Upper lobe of left lung (tissue), 6 donors: ENCODE data around the gene PDLIM5. TPM values are rescaled to one million over a fixed set of nuclear protein-coding genes. Genes with fewer than 3 reads are reported as not detected.

Experiments
- ATAC-seq, 2 donors: fragments of 200-7000 bp; cut with Tn5 transposase; one replicate each; pipeline ENCODE4 v1.9.1; 2022; ENCODE audit warnings: mild to moderate bottlenecking in 2 of 2, moderate library complexity in 2 of 2; ENCODE audit not compliant: low FRiP score in 2 of 2
- DNase-seq, 2 donors: peaks; one replicate each; pipeline ENCODE4 v3.0.0-alpha.2; 2019 to 2020
- H3K27ac ChIP-seq, 4 donors: fragments of 200-600 bp; sonication (generic); one replicate each; pipeline ENCODE4 v1.5.1; 2016 to 2019
- H3K27me3 ChIP-seq, 4 donors: fragments of 200-600 bp; sonication (generic); one replicate each; pipeline ENCODE4 v1.5.1; 2017 to 2019
- H3K36me3 ChIP-seq, 4 donors: fragments of 200-600 bp; sonication (generic); one replicate each; pipeline ENCODE4 v1.5.1; 2016 to 2019
- H3K4me1 ChIP-seq, 4 donors: fragments of 200-600 bp; sonication (generic); one replicate each; pipeline ENCODE4 v1.5.1; 2018 to 2019
- H3K4me3 ChIP-seq, 4 donors: fragments of 200-600 bp; sonication (generic); one replicate each; pipeline ENCODE4 v1.5.1; 2017 to 2019; ENCODE audit warnings: mild to moderate bottlenecking in 2 of 4, moderate library complexity in 1 of 4
- H3K9me3 ChIP-seq, 4 donors: fragments of 200-600 bp; sonication (generic); one replicate each; pipeline ENCODE4 v1.5.1; 2018 to 2019
- EP300 ChIP-seq, 4 donors: sonication (generic); formaldehyde crosslinking; IDR thresholded peaks; one replicate each; pipeline ENCODE4 v1.5.1; 2017; ENCODE audit warnings: antibody characterized with exemption in 4 of 4, control low read depth in 2 of 4
- POLR2A ChIP-seq, 4 donors: fragments of 450-650 bp; IDR thresholded peaks; one replicate each; pipeline ENCODE4 v1.5.1; 2016 to 2017; ENCODE audit warnings: antibody characterized with exemption in 4 of 4, mild to moderate bottlenecking in 2 of 4
- POLR2AphosphoS5 ChIP-seq, 2 donors: sonication (generic); formaldehyde crosslinking; IDR thresholded peaks; one replicate each; pipeline ENCODE4 v1.5.1; 2017; ENCODE audit warnings: antibody characterized with exemption in 2 of 2
- WGBS, 2 donors: methylation state at CpG; one replicate each; pipeline ENCODE4 v1.1.5; 2017 to 2018; 5-methylcytosine and 5-hydroxymethylcytosine counted together
- total RNA-seq, 6 donors: library from RNA; depleted of rRNA in 4 of 6; stranded (reverse); fragments of >200 nt in 4 of 6; gene quantifications; one replicate each; pipeline versions ENCODE4 v1.1.0 to v1.2.1, GENCODE V29; 2016 to 2021
- TF ChIP-seq, protein P1 (sequence below), 6 experiments: fragments of 450-650 bp in 4 of 6; fragments of 200-600 bp in 2 of 6; sonication (generic) in 2 of 6; IDR thresholded peaks; one replicate each; pipeline ENCODE4 v1.5.1; 2016 to 2019; ENCODE audit warnings: antibody characterized with exemption in 6 of 6
- donor health status: DM: no; HTN: no; CAD: no; lungs with moderate emphysema.
- donor health status: DM: no; HTN: yes; CAD: no; lungs with severe emphysema.

Gene PDLIM5
- total RNA-seq, 6 donors from 2014 or later = 24.1 to 105 (median 73.0) TPM

DNA sequence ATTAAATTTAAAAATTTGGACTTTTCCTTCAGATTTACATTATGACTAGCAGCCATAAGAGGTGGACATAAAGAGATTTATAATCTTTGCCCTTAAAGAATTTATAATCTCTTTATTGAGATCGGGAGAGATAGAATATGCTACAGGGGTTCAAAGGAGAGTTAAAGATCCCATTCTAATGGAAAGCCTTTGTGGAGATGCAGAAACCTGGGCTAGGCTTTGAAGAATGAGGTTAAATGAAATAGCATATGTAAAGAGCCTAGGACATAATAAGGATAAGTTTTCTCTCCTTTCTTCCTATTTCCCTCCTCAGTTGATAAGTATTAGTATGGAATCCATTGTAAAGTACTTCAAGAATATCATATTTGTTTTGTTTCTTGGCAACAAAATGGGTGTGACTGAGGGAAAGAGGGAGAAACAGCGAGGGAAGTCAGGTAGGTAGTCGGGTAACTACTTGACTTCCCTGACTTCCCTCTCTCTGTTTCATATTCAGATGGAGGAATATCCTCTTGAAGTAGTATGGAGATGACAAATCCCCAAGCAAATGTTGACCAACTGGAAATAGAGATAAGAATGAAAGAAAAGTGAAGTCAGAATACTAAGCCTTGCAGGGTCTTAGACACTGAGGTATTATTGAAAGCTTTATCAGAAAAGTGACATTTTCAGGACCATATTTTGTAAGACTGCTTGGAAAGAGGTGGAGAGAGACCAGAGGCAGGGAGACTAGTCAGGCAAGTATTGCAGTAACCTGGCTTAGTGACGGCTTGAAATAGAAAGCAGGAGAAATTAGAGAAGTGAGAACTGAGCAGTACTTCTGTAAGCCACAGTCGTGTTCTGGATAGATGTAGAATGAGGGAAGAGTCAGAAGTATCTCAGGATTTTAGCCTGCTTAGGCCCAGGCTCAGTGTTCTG is 82.9 kb downstream of the PDLIM5 start:
- H3K9me3 ChIP-seq = no peaks in the 10 kb centered on the region
- no peak overlapping the region for H3K4me3 ChIP-seq
- peaks cover 23 to 52% (median 43%) of the 10 kb centered on the region in 4 donors for H3K4me1 ChIP-seq
- DNase-seq (no peak), ATAC-seq (peak; percentile 67 to 73)
- H3K27me3 ChIP-seq = no peaks in the 10 kb centered on the region
- TF ChIP-seq POLR2A (IDR thresholded peaks at IDR 0.05) (no peak), EP300 (IDR thresholded peaks at IDR 0.05) (no peak), POLR2AphosphoS5 (IDR thresholded peaks at IDR 0.05) (no peak)
- TF ChIP-seq, protein P1, sequence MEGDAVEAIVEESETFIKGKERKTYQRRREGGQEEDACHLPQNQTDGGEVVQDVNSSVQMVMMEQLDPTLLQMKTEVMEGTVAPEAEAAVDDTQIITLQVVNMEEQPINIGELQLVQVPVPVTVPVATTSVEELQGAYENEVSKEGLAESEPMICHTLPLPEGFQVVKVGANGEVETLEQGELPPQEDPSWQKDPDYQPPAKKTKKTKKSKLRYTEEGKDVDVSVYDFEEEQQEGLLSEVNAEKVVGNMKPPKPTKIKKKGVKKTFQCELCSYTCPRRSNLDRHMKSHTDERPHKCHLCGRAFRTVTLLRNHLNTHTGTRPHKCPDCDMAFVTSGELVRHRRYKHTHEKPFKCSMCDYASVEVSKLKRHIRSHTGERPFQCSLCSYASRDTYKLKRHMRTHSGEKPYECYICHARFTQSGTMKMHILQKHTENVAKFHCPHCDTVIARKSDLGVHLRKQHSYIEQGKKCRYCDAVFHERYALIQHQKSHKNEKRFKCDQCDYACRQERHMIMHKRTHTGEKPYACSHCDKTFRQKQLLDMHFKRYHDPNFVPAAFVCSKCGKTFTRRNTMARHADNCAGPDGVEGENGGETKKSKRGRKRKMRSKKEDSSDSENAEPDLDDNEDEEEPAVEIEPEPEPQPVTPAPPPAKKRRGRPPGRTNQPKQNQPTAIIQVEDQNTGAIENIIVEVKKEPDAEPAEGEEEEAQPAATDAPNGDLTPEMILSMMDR (IDR thresholded peaks at IDR 0.05) = no peak
- H3K36me3 ChIP-seq = no peaks in the 10 kb centered on the region
- H3K27ac ChIP-seq = peak overlapping the region; percentile 8 to 53 (median 35)
- 46 to 54% methylated on average over 5 of the region's 5 CpGs for WGBS, 2 donors

DNA sequence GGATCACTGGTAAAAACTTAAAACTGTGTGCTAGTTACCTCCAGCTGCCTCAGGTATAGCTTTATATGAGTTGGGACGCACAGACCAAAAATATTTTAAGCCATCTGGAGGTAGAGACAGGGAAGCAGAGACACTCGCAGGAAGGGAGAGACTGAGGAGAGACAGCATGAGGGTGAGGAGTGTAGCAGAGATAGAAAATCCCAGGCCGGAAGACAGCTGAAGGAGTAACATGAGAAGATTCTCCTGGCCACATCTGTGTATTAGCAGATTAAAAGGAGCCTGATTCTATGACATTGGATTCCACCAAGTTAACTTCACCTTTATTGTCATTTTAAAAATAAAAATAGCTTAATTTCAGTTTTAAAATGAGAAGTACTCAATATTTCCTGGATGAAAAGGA is 84.3 kb downstream of the PDLIM5 start:
- no peak for TF ChIP-seq POLR2AphosphoS5 (IDR thresholded peaks at IDR 0.05)
- TF ChIP-seq, protein P1 (IDR thresholded peaks at IDR 0.05) = no peak
- TF ChIP-seq POLR2A (IDR thresholded peaks at IDR 0.05) = no peak
- TF ChIP-seq EP300 (IDR thresholded peaks at IDR 0.05) = no peak
- DNase-seq (no peak), ATAC-seq (no peak)
- Histone ChIP-seq H3K27ac (no peak overlapping the region), H3K4me1 (peaks cover 23 to 52% (median 44%) of the 10 kb centered on the region in 4 donors), H3K36me3 (no peaks in the 10 kb centered on the region), H3K9me3 (no peaks in the 10 kb centered on the region), H3K27me3 (no peaks in the 10 kb centered on the region), H3K4me3 (no peak overlapping the region)
- WGBS, 2 donors = 85 to 87% methylated on average over 3 of the region's 3 CpGs

DNA sequence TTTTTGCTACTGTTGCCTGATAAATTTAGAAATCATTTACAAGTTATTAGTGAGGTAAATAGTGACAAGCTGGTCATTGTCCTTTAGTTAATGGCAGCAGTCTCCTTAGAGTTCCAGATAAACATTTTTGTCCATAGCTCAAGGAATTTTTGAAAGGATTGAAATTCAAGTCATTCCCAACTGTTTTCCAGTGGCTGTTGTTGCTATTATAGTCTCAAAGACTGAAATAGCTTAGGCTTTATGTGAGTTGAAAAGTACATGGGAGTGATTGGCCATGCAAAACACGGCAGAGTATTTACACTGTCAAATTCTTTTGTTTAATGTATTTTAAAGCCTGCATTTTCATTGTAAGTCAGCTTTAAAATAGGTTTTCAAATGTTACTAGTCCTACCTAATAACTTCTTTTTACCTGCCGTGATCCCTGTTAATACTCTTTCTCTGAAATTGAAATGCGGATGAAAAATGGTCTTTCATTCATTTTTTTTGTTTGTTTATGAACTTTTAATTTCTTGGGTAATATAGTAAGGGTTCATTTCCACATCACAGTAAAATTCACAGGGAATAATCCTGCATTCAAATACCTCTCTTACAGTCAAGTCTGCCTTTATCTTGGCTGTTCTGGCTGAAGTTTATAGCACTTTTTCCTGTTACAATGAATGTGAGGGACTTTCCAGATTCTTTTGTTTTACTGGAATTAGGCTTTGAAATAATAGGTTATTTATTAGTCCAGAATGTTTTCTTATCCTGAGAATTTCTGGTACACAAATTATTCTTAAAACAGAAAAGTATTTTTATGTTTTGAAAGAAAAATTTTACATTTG is 85.1 kb downstream of the PDLIM5 start:
- TF ChIP-seq POLR2AphosphoS5 (IDR thresholded peaks at IDR 0.05) (no peak), POLR2A (IDR thresholded peaks at IDR 0.05) (no peak), EP300 (IDR thresholded peaks at IDR 0.05) (no peak)
- TF ChIP-seq, protein P1 (IDR thresholded peaks at IDR 0.05) = no peak
- DNase-seq = no peak
- Histone ChIP-seq H3K4me1 (peaks cover 23 to 52% (median 44%) of the 10 kb centered on the region in 4 donors), H3K27ac (no peak overlapping the region), H3K4me3 (no peak overlapping the region), H3K27me3 (no peaks in the 10 kb centered on the region), H3K9me3 (no peaks in the 10 kb centered on the region), H3K36me3 (no peaks in the 10 kb centered on the region)
- WGBS, 2 donors = 59 to 66% methylated on average over 3 of the region's 3 CpGs
- no peak for ATAC-seq

DNA sequence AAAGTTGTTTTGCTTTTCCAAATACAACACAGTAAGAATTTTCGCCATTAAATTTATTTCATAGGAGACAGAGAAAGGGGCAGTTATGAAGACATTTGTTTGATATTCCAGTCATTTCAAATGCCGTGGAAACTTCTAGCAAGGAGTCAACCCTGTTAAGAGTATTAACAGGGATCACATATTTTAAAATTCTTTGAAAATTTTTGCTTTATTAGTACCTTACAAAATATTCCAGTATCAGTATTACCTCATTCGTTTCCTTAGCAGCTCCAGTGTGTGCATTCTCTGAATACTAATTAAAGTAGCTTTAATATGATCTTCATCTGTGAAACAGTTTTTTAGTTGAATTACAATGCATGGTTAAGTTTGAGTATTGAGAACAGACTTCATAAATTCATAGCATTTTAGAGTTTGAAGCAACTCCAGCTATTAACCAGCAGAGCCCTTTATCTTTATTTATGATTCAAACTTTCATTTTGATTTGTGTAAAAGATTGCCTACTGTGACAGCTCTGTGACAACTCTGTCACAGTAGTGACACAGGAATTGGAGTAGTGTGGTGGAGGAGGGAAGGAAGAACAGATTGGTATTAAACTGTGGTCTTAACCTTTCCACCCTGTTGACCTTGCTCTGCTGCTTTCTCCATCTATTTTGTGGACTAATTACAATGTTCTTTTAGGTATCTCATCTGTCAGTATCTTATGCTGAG is 86.3 kb downstream of the PDLIM5 start:
- no peaks in the 10 kb centered on the region for H3K27me3 ChIP-seq
- no peaks in the 10 kb centered on the region for H3K36me3 ChIP-seq
- no peaks in the 10 kb centered on the region for H3K9me3 ChIP-seq
- H3K4me1 ChIP-seq = peaks cover 23 to 52% (median 44%) of the 10 kb centered on the region in 4 donors
- DNase-seq (no peak), ATAC-seq (no peak)
- WGBS, 2 donors = 75 to 82% methylated on average over 3 of the region's 3 CpGs
- TF ChIP-seq EP300 (IDR thresholded peaks at IDR 0.05) (no peak), POLR2AphosphoS5 (IDR thresholded peaks at IDR 0.05) (no peak), POLR2A (IDR thresholded peaks at IDR 0.05) (no peak)
- H3K4me3 ChIP-seq = no peak overlapping the region
- H3K27ac ChIP-seq = no peak overlapping the region
